ENCODE measurements around the gene KRT6B.

DNA sequence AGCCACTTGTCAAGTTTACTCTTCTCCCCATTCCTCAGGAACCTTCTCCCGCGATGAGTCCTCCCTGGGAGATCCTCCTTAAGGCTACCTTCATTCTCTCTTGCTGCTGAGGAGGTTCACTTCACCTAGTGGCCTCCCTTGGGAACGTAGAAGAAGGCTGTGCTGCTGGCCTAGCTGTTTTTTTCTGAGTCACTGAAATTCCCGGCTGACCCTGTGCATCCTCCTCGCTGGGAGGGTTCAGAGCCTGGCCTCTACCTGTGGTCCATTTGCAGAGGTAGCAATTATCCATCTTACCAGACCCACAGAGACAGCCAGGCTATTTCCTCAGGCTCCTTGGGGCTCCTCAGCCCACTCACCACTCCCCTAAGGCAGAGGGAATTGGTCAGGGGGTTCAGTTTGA, 50.4 kb downstream of the KRT6B start:
- TF ChIP-seq RAD21 (IDR thresholded peaks at IDR 0.05; ENCODE audit: low read depth) (no peak), TEAD4 (IDR thresholded peaks at IDR 0.05) (no peak), EP300 (IDR thresholded peaks at IDR 0.05; ENCODE audit: borderline replicate concordance) (no peak), CEBPB (IDR thresholded peaks at IDR 0.05) (no peak), YY1 (IDR thresholded peaks at IDR 0.05; ENCODE audit: low read depth) (no peak), ZBTB7A (IDR thresholded peaks at IDR 0.05; ENCODE audit: low read depth) (no peak)
- TF ChIP-seq, protein P1, sequence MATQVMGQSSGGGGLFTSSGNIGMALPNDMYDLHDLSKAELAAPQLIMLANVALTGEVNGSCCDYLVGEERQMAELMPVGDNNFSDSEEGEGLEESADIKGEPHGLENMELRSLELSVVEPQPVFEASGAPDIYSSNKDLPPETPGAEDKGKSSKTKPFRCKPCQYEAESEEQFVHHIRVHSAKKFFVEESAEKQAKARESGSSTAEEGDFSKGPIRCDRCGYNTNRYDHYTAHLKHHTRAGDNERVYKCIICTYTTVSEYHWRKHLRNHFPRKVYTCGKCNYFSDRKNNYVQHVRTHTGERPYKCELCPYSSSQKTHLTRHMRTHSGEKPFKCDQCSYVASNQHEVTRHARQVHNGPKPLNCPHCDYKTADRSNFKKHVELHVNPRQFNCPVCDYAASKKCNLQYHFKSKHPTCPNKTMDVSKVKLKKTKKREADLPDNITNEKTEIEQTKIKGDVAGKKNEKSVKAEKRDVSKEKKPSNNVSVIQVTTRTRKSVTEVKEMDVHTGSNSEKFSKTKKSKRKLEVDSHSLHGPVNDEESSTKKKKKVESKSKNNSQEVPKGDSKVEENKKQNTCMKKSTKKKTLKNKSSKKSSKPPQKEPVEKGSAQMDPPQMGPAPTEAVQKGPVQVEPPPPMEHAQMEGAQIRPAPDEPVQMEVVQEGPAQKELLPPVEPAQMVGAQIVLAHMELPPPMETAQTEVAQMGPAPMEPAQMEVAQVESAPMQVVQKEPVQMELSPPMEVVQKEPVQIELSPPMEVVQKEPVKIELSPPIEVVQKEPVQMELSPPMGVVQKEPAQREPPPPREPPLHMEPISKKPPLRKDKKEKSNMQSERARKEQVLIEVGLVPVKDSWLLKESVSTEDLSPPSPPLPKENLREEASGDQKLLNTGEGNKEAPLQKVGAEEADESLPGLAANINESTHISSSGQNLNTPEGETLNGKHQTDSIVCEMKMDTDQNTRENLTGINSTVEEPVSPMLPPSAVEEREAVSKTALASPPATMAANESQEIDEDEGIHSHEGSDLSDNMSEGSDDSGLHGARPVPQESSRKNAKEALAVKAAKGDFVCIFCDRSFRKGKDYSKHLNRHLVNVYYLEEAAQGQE (IDR thresholded peaks at IDR 0.05; ENCODE audit: low read depth): no peak
- TF ChIP-seq, protein P2, sequence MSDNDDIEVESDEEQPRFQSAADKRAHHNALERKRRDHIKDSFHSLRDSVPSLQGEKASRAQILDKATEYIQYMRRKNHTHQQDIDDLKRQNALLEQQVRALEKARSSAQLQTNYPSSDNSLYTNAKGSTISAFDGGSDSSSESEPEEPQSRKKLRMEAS (IDR thresholded peaks at IDR 0.05): no peak
